Stimulated activated CD4-positive, alpha-beta T cell treated with anti-CD3 and anti-CD28 coated beads, Interleukin-2, amount 100 ng/mL, for 48 hours (primary cell): ENCODE measurements around the gene RBMX.

Source experiments
- DNase-seq, 2 donors: peaks; one replicate each; pipeline ENCODE4 v3.0.0-alpha.2; 2020

Gene RBMX

GRCh38 chrX:136828830-136829229 is 51.7 kb downstream of the RBMX start:
- no peak for DNase-seq

GRCh38 chrX:136827026-136827425 is 53.5 kb downstream of the RBMX start:
- no peak for DNase-seq

GRCh38 chrX:136825771-136826170 is 54.8 kb downstream of the RBMX start:
- no peak for DNase-seq
